BE2C (cell line): ENCODE data around the gene EDEM3.
"Not testable (repeated sequence)": the region's sequence is repeated elsewhere in the genome, so short reads cannot be mapped to it uniquely, and the experiment has no call there.

ENCODE experiments used
- DNase-seq: peaks from one replicate; pipeline ENCODE4 v3.0.0-alpha.2; 2020
- H3K27me3 ChIP-seq: fragments of 250-450 bp; sonication (Bioruptor Pico); 2 replicates; pipeline ENCODE4 v1.5.1; 2020; ENCODE audit warnings: mild to moderate bottlenecking
- H3K36me3 ChIP-seq: fragments of 250-450 bp; sonication (Bioruptor Pico); 2 replicates; pipeline ENCODE4 v1.5.1; 2020; ENCODE audit warnings: mild to moderate bottlenecking
- H3K4me1 ChIP-seq: fragments of 250-450 bp; sonication (Bioruptor Pico); 2 replicates; pipeline ENCODE4 v1.5.1; 2020
- H3K4me3 ChIP-seq: 2 replicates; pipeline ENCODE4 v1.5.1; 2011; ENCODE audit warnings: low read depth, low read length
- H3K9me3 ChIP-seq: fragments of 250-450 bp; sonication (Bioruptor Pico); 2 replicates; pipeline ENCODE4 v1.5.1; 2020
- TF ChIP-seq, protein P1 (sequence below): IDR thresholded peaks from 2 replicates; pipeline ENCODE4 v1.5.1; 2012; ENCODE audit warnings: mild to moderate bottlenecking, low read depth, low read length

EDEM3 gene

DNA sequence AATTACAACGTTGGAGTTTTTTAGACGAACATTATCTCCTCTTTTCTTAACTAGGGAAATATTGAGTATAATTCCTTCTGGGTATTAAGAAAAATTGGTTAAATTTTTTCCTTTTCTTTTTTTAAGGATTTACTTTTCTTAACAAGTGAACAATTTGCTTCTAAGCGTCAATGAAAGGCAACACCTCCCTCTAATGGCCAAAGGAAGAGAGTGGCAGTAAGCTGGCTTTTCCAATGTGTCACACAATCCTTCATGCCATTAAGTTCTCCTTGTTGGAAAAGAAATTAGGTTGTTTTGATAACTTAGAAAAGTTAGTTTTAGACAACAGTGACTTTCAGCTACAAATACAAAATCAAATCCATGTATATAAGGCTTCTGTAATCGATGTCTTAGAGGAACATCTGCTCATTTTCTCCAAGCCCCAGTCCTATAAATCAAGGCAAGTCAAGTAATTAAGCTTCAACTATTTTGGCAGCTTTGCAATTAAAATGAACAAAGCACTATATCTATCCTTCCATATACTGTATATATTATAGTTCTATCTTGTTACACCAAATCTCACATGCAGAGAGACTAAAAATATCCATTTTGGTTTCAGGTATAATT lies 62.8 kb downstream of the EDEM3 start:
- peaks cover 13% of the 10 kb centered on the region for H3K36me3 ChIP-seq
- peak; percentile 23 for DNase-seq

DNA sequence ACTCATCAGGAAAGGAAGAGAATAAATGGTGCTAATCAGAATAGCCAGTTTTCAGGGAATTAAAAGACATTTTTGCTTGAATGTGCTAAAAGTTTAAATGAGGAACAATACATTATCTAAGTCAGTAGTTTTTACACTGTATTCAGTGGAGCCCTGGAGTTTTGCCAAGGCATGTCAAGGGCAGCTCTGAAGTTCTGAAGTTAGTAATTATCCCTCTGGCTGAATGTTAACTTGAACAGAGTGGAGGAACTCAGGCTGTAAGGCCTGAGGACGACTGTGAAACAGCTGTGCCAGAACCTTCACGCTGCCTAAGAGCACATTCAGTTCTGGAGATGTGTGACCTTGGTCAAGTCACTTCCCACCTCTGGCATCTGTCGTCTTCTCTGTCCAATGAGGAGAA lies 68.1 kb downstream of the EDEM3 start:
- Histone ChIP-seq H3K4me3 (no peak overlapping the region), H3K36me3 (no peaks in the 10 kb centered on the region), H3K9me3 (no peaks in the 10 kb centered on the region), H3K4me1 (peaks cover 3% of the 10 kb centered on the region; the same call in 1 of the 2 replicates), H3K27me3 (no peaks in the 10 kb centered on the region)
- DNase-seq, result no peak
- TF ChIP-seq, protein P1, sequence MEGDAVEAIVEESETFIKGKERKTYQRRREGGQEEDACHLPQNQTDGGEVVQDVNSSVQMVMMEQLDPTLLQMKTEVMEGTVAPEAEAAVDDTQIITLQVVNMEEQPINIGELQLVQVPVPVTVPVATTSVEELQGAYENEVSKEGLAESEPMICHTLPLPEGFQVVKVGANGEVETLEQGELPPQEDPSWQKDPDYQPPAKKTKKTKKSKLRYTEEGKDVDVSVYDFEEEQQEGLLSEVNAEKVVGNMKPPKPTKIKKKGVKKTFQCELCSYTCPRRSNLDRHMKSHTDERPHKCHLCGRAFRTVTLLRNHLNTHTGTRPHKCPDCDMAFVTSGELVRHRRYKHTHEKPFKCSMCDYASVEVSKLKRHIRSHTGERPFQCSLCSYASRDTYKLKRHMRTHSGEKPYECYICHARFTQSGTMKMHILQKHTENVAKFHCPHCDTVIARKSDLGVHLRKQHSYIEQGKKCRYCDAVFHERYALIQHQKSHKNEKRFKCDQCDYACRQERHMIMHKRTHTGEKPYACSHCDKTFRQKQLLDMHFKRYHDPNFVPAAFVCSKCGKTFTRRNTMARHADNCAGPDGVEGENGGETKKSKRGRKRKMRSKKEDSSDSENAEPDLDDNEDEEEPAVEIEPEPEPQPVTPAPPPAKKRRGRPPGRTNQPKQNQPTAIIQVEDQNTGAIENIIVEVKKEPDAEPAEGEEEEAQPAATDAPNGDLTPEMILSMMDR, result no peak

More for the DNA sequence above, 62.8 kb downstream of the EDEM3 start:
- no peaks in the 10 kb centered on the region for H3K27me3 ChIP-seq
- H3K4me1 ChIP-seq, result no peaks in the 10 kb centered on the region
- TF ChIP-seq, protein P1, result peak; percentile 97
- no peaks in the 10 kb centered on the region for H3K9me3 ChIP-seq
- H3K4me3 ChIP-seq, result no peak overlapping the region

DNA sequence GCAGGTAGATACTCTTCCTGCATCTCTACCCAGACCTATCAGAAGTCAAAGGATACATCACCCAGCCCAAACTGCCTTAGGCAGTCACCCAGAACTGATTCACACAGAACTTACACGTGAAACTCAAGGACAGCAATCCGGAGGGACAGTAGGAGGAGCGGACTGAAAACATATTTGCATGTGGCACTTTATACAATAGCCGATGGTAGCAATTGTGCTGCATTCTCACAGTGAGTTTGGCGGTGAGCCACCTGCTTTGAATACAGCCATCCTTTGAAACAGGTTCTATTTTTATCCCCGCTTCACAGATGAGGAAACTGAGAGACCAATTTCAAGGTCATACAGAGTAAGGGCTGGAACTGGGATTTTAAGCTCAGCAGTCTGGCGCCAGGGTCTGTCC lies 69.5 kb downstream of the EDEM3 start:
- Histone ChIP-seq H3K36me3 (no peaks in the 10 kb centered on the region), H3K9me3 (no peaks in the 10 kb centered on the region), H3K4me1 (peaks cover 3% of the 10 kb centered on the region; the same call in 1 of the 2 replicates), H3K27me3 (no peaks in the 10 kb centered on the region), H3K4me3 (no peak overlapping the region)
- no peak for DNase-seq
- TF ChIP-seq, protein P1, result no peak

DNA sequence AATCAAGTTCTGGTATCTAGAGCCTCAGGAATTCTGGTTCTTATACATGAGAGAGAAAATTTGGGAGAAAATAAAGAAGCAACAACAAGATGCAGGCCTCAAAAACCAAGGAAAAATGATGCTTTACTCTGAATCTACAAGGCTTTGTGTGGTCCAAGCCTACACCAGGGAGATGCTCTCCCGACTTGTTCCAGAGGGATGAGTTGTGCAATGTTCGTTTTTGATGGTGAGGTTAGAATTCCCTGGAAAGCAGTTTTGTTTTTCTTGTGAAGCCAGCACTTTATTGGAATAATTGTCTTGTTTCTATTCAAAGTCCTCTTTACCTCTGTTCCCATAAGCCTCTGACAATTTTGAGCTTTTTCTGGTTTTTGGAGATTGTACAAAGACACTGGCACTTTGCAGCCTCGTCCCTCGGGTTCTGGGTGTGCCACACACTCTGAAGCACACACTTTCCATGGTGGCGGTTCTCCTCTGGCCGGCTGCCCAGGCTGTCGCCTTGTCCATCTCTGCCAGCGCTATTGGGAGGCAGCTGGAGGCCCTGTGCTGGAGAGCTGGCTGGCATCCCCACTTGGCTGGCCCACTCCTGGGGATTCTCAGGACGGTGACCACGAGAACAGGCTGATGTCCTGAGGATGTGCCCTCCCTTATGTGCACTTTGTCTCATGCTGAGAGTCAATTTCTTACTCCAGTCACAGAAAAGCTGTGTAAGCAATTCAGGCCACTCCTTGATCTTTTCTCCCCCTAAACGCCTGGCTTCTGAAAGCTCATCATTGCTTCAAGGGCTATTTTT lies 70.2 kb downstream of the EDEM3 start:
- H3K9me3 ChIP-seq, result no peaks in the 10 kb centered on the region
- peak; percentile 35 for DNase-seq
- TF ChIP-seq, protein P1, result no peak
- H3K4me3 ChIP-seq, result no peak overlapping the region
- H3K27me3 ChIP-seq, result no peaks in the 10 kb centered on the region
- peaks cover 3% of the 10 kb centered on the region; the same call in 1 of the 2 replicates for H3K4me1 ChIP-seq
- no peaks in the 10 kb centered on the region for H3K36me3 ChIP-seq

DNA sequence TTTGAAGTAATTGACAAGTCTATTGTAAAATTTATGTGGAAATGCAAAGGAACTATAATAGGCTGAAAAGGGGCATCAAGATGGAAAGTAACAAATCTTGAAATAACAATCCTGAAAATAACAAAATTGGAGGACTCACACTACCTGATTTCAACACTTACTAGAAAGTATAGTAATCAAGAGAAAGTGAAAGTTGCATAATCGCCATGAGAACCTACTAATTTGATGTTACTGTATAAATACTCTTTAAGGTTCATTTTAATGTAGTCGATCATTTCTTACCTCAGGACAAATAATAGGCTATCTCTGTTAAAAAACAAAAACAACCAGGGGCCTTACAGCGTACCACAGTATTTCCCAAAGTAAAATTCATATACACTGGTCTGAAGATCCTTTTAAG lies 71.7 kb downstream of the EDEM3 start:
- no peak for DNase-seq
- H3K27me3 ChIP-seq, result no peaks in the 10 kb centered on the region
- H3K36me3 ChIP-seq, result no peaks in the 10 kb centered on the region
- no peaks in the 10 kb centered on the region for H3K9me3 ChIP-seq
- peaks cover 3% of the 10 kb centered on the region; the same call in 1 of the 2 replicates for H3K4me1 ChIP-seq
- no peak overlapping the region for H3K4me3 ChIP-seq
- TF ChIP-seq, protein P1, result no peak

DNA sequence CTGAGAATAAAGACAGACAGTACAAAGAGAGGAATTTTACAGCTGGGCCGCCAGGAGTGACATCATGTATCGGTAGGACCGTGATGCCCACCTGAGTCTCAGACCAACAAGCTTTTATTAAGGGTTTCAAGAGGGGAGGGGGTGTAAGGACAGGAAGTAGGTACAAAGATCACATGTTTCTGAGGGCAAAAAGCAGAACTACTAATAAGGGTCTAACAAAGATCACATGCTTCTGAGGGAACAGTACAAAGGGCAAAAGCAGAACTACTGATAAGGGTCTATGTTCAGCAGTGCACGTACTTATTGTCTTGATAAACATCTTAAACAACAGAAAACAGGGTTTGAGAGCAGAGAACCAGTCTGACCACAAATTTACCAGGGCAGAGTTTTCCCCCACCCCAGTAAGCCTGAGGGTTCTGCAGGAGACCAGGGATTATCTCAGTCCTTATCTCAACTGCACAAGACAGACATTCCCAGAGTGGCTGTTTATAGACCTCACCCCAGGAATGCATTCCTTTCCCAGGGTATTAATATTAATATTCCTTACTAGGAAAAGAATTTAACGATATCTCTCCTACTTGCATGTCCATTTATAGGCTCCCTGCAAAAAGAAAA lies 73.9 kb downstream of the EDEM3 start:
- H3K36me3 ChIP-seq, H3K9me3 ChIP-seq, DNase-seq, H3K27me3 ChIP-seq, H3K4me3 ChIP-seq, H3K4me1 ChIP-seq: not testable (repeated sequence)

DNA sequence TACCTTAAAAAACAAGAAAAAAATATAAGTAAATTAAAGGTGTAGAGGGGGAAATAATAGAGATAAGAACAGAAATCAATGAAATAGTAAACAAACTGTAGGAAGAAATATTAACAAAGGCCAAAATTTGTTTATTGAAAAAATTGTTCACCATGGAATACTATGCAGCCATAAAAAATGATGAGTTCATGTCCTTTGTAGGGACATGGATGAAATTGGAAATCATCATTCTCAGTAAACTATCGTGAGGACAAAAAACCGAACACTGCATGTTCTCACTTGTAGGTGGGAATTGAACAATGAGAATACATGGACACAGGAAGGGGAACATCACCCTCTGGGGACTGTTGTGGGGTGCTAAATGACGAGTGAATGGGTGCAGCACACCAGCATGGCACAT lies 75.2 kb downstream of the EDEM3 start:
- not testable (repeated sequence) for H3K27me3 ChIP-seq, H3K4me1 ChIP-seq, H3K4me3 ChIP-seq, H3K9me3 ChIP-seq, DNase-seq, H3K36me3 ChIP-seq
